K562 (cell line): ENCODE measurements around the gene PARD6B. TPM values are rescaled to one million over a fixed set of nuclear protein-coding genes. Genes with fewer than 3 reads are reported as not detected.

Source experiments
- CTBP1 ChIP-seq: fragments of 450-650 bp; IDR thresholded peaks from 2 replicates; pipeline ENCODE4 v1.6.1; 2016; ENCODE audit warnings: borderline replicate concordance
- KLF13 ChIP-seq: fragments of 450-650 bp; IDR thresholded peaks from 2 replicates; pipeline ENCODE4 v1.6.1; 2016; ENCODE audit warnings: missing genetic modification characterization, low read depth, mild to moderate bottlenecking, missing compliant biosample characterization, moderate library complexity, borderline replicate concordance
- L3MBTL2 ChIP-seq: fragments of 450-650 bp; IDR thresholded peaks from 2 replicates; pipeline ENCODE4 v1.6.1; 2016; ENCODE audit warnings: mild to moderate bottlenecking, moderate library complexity
- MIER1 ChIP-seq: fragments of 450-650 bp; IDR thresholded peaks from 2 replicates; pipeline ENCODE4 v1.6.1; 2016; ENCODE audit warnings: antibody characterized with exemption, mild to moderate bottlenecking, low read depth
- NRF1 ChIP-seq, 2 experiments: fragments of 450-650 bp; IDR thresholded peaks in 1 of 2; conservative IDR thresholded peaks in 1 of 2; 2 replicates each; pipeline ENCODE4 v1.6.1; 2014; ENCODE audit warnings: mild to moderate bottlenecking in 2 of 2
- RBM22 ChIP-seq: fragments of 200-400 bp; formaldehyde crosslinking; IDR thresholded peaks from 2 replicates; pipeline ENCODE4 v1.6.1; 2018; ENCODE audit warnings: low read length, low read depth; ENCODE audit not compliant: poor library complexity, severe bottlenecking
- SNIP1 ChIP-seq: fragments of 450-650 bp; IDR thresholded peaks from 2 replicates; pipeline ENCODE4 v1.7.1; 2017; ENCODE audit warnings: low read depth, mild to moderate bottlenecking
- ZNF354B ChIP-seq: fragments of 250-450 bp; sonication (Bioruptor Pico); IDR thresholded peaks from 2 replicates; pipeline ENCODE4 v1.4.0; 2020
- polyA plus RNA-seq, 8 experiments: library from polyadenylated mRNA; depleted of rRNA in 4 of 8; stranded (reverse) in 5 of 8; unstranded in 3 of 8; fragments of >200 nt; fragmentation: Nextera tagmentation in 2 of 8; fragmentation: Illumina TruSeq in 1 of 8; extraction: Ambion mirVana in 2 of 8; extraction: Trizol in 1 of 8; gene quantifications; 2 replicates each; pipeline versions ENCODE4 v1.2.1 to v1.2.3, GENCODE V29; 2011 to 2014; ENCODE audit warnings: inconsistent platforms in 1 of 8, missing spikeins in 1 of 8
- total RNA-seq, 7 experiments: library from RNA; depleted of rRNA in 6 of 7; stranded (reverse); fragments of >200 nt in 6 of 7; fragmentation: Illumina TruSeq in 2 of 7; extraction: Trizol in 2 of 7; gene quantifications; 2 replicates each; pipeline versions ENCODE4 v1.2.1 to v1.2.3, GENCODE V29; 2011 to 2021; ENCODE audit warnings: low replicate concordance in 1 of 7
- TF ChIP-seq, protein P1 (sequence below): fragments of 450-650 bp; IDR thresholded peaks from 2 replicates; pipeline ENCODE4 v1.7.1; 2018; ENCODE audit warnings: mild to moderate bottlenecking, low read depth; ENCODE audit not compliant: partially characterized antibody
- TF ChIP-seq, protein P2 (sequence below), 2 experiments: fragments of 200-800 bp in 1 of 2; sonication (Bioruptor generic) in 1 of 2; sonication (generic) in 1 of 2; formaldehyde crosslinking in 1 of 2; IDR thresholded peaks in 1 of 2; conservative IDR thresholded peaks in 1 of 2; 2 replicates each; pipeline versions ENCODE4 v1.5.0 to v1.6.1; 2016 to 2020; ENCODE audit warnings: missing compliant biosample characterization in 1 of 2, missing genetic modification characterization in 1 of 2, missing genetic modification reagents in 1 of 2
- TF ChIP-seq, protein P3 (sequence below): sonication (generic); formaldehyde crosslinking; IDR thresholded peaks from 2 replicates; pipeline ENCODE4 v1.8.1; 2023; ENCODE audit warnings: mild to moderate bottlenecking, missing genetic modification reagents, moderate library complexity
- TF ChIP-seq, protein P4 (sequence below): fragments of 250-450 bp; sonication (Bioruptor Pico); IDR thresholded peaks from 2 replicates; pipeline ENCODE4 v1.9.0; 2021; ENCODE audit warnings: mild to moderate bottlenecking, inconsistent platforms
- TF ChIP-seq, protein P5 (sequence below): IDR thresholded peaks from 2 replicates; pipeline ENCODE4 v1.6.1; 2014; ENCODE audit warnings: antibody characterized with exemption
- TF ChIP-seq, protein P6 (sequence below): fragments of 200-800 bp; sonication (Bioruptor generic); IDR thresholded peaks from 2 replicates; pipeline ENCODE4 v1.6.1; 2017; ENCODE audit warnings: missing genetic modification characterization, missing compliant biosample characterization

PARD6B gene
- total and polyA plus RNA-seq, 9 of the 15 experiments (the other 6 are each of a cell fraction or from before 2014, with no cell fraction given): 1.7 to 12.3 (median 5.5) TPM

DNA sequence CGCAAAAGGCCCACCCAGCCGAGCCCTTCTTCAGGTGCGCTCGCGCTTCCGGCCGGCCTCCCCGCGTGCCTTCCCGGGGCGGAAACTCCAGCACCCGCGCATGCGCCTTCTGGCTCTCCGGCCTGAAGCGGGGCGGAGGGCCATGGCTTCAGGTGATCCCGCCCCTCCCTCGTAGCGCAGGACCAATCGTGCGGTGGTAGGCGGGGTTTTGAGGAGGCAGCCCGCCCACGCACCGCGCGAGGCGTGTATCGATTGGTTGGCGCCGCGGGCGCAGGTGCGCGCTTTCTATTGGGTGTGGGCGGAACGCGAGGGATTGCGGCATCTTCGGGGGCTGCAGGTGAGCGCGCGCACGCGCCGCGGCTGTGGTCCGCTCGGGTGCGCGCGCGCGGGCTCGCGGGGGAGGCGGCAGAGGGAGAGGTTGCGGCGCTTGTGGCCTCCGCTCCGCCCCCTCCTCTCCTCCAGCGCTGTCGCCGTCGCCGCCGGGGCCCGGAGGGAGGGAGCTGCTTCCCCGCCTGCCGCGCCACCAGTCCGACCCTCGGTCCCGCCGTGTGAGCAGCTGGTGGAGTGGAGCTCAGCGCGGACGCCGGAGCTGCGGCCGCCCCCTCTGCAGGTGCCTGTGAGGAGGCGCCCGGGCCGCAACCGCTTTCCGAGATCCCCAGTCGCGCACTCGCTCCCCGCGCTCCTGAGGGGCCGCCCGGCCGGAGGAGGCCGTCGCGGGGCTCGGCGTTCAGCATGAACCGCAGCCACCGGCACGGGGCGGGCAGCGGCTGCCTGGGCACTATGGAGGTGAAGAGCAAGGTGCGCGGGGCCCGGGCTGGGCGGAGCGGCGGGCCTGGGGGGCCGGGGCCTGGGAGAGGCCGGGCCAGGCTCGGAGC is at the start of gene PARD6B (continued):
- TF ChIP-seq L3MBTL2: peak; percentile 71; the same call in 1 of the 2 replicates
- TF ChIP-seq SNIP1: no peak
- TF ChIP-seq CTBP1: peak; percentile 100
- peak; percentile 100 for TF ChIP-seq NRF1 (conservative IDR thresholded peaks at IDR 0.05 in 1 of 2, IDR thresholded peaks at IDR 0.05 in 1 of 2)
- TF ChIP-seq KLF13 (tag): peak; percentile 71; the same call in 1 of the 2 replicates
- TF ChIP-seq, protein P1, sequence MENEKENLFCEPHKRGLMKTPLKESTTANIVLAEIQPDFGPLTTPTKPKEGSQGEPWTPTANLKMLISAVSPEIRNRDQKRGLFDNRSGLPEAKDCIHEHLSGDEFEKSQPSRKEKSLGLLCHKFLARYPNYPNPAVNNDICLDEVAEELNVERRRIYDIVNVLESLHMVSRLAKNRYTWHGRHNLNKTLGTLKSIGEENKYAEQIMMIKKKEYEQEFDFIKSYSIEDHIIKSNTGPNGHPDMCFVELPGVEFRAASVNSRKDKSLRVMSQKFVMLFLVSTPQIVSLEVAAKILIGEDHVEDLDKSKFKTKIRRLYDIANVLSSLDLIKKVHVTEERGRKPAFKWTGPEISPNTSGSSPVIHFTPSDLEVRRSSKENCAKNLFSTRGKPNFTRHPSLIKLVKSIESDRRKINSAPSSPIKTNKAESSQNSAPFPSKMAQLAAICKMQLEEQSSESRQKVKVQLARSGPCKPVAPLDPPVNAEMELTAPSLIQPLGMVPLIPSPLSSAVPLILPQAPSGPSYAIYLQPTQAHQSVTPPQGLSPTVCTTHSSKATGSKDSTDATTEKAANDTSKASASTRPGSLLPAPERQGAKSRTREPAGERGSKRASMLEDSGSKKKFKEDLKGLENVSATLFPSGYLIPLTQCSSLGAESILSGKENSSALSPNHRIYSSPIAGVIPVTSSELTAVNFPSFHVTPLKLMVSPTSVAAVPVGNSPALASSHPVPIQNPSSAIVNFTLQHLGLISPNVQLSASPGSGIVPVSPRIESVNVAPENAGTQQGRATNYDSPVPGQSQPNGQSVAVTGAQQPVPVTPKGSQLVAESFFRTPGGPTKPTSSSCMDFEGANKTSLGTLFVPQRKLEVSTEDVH: peak; percentile 20
- TF ChIP-seq, protein P2, sequence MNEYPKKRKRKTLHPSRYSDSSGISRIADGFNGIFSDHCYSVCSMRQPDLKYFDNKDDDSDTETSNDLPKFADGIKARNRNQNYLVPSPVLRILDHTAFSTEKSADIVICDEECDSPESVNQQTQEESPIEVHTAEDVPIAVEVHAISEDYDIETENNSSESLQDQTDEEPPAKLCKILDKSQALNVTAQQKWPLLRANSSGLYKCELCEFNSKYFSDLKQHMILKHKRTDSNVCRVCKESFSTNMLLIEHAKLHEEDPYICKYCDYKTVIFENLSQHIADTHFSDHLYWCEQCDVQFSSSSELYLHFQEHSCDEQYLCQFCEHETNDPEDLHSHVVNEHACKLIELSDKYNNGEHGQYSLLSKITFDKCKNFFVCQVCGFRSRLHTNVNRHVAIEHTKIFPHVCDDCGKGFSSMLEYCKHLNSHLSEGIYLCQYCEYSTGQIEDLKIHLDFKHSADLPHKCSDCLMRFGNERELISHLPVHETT (CRISPR knock-in tag; conservative IDR thresholded peaks at IDR 0.05 in 1 of 2, IDR thresholded peaks at IDR 0.05 in 1 of 2): peak in 1 of 2 experiments; percentile 71; a peak in 2 of 4 replicates
- TF ChIP-seq, protein P3, sequence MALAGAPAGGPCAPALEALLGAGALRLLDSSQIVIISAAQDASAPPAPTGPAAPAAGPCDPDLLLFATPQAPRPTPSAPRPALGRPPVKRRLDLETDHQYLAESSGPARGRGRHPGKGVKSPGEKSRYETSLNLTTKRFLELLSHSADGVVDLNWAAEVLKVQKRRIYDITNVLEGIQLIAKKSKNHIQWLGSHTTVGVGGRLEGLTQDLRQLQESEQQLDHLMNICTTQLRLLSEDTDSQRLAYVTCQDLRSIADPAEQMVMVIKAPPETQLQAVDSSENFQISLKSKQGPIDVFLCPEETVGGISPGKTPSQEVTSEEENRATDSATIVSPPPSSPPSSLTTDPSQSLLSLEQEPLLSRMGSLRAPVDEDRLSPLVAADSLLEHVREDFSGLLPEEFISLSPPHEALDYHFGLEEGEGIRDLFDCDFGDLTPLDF (CRISPR knock-in tag): peak; percentile 71
- TF ChIP-seq, protein P4, sequence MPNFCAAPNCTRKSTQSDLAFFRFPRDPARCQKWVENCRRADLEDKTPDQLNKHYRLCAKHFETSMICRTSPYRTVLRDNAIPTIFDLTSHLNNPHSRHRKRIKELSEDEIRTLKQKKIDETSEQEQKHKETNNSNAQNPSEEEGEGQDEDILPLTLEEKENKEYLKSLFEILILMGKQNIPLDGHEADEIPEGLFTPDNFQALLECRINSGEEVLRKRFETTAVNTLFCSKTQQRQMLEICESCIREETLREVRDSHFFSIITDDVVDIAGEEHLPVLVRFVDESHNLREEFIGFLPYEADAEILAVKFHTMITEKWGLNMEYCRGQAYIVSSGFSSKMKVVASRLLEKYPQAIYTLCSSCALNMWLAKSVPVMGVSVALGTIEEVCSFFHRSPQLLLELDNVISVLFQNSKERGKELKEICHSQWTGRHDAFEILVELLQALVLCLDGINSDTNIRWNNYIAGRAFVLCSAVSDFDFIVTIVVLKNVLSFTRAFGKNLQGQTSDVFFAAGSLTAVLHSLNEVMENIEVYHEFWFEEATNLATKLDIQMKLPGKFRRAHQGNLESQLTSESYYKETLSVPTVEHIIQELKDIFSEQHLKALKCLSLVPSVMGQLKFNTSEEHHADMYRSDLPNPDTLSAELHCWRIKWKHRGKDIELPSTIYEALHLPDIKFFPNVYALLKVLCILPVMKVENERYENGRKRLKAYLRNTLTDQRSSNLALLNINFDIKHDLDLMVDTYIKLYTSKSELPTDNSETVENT: peak; percentile 57; the same call in 1 of the 2 replicates
- TF ChIP-seq ZNF354B (CRISPR knock-in tag): no peak
- TF ChIP-seq RBM22: peak; percentile 69
- no peak for TF ChIP-seq MIER1
- TF ChIP-seq, protein P5, sequence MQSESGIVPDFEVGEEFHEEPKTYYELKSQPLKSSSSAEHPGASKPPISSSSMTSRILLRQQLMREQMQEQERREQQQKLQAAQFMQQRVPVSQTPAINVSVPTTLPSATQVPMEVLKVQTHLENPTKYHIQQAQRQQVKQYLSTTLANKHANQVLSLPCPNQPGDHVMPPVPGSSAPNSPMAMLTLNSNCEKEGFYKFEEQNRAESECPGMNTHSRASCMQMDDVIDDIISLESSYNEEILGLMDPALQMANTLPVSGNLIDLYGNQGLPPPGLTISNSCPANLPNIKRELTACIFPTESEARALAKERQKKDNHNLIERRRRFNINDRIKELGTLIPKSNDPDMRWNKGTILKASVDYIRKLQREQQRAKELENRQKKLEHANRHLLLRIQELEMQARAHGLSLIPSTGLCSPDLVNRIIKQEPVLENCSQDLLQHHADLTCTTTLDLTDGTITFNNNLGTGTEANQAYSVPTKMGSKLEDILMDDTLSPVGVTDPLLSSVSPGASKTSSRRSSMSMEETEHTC: peak; percentile 43; the same call in 1 of the 2 replicates
- TF ChIP-seq, protein P6, sequence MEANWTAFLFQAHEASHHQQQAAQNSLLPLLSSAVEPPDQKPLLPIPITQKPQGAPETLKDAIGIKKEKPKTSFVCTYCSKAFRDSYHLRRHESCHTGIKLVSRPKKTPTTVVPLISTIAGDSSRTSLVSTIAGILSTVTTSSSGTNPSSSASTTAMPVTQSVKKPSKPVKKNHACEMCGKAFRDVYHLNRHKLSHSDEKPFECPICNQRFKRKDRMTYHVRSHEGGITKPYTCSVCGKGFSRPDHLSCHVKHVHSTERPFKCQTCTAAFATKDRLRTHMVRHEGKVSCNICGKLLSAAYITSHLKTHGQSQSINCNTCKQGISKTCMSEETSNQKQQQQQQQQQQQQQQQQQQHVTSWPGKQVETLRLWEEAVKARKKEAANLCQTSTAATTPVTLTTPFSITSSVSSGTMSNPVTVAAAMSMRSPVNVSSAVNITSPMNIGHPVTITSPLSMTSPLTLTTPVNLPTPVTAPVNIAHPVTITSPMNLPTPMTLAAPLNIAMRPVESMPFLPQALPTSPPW: peak; percentile 79
